GDM1 (cell line): ENCODE results near the gene PTPN20.
"Not testable (repeated sequence)": the region's sequence is repeated elsewhere in the genome, so short reads cannot be mapped to it uniquely, and the experiment has no call there.

Experiments used
- DNase-seq: peaks from one replicate; lab custom pipeline; 2025; lab: John Stamatoyannopoulos, UW

The PTPN20 gene

DNA sequence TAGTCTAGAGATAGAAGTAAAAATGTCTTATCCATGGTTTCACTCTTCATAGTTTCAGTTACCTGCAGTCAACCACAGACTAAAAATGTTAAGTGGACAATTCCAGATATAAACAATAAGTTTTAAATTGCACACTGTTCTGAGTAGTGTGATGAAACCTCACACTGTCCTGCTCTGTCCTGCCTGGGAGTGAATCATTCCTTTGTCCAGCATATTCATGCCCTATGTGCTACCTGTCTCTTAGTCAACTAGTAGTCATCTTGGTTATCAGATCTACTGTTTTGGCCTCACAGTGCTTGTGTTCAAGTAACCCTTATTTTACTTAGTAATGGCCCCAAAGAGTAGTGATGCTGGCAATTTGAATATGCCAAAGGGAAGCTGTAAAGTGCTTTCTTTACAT, 49.5 kb downstream of the PTPN20 start:
- DNase-seq, result not testable (repeated sequence)

DNA sequence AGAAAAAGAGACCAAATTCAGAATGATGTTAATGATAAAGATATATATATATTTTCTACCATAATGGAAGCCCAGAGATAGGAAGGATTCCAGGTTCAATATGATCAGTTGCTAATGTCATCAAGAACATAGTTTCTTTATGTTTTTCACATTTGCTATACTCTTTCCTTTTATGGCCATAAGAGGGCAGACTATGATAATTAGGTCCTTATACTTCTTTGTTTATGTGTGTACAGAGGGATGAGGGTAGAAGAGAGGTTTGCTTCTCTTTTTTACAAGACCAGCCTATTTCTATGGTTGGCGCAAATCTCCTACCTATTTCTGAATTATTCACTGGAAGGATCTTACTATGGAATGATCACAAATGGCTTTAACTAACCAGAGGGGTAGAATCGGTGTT, 52.1 kb downstream of the PTPN20 start:
- not testable (repeated sequence) for DNase-seq

DNA sequence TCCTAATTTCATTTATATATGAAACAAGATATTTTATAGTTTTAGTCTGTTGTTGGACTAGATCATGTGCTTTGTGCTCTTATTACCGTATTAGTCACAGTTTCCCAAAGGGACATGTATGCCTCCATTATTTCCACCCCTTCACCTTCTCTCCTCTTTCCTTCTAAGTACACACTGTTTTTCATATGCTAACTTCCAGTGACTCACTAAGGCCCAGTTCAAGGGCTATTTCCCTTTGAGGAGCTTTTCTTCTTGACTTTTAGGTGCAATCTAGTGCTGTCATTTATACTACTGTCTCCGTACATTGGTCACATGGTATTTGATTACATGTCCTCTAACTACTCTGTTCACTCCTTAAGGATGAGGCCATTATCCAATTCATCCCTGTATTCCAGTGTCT, 55.8 kb downstream of the PTPN20 start:
- DNase-seq, result not testable (repeated sequence)

DNA sequence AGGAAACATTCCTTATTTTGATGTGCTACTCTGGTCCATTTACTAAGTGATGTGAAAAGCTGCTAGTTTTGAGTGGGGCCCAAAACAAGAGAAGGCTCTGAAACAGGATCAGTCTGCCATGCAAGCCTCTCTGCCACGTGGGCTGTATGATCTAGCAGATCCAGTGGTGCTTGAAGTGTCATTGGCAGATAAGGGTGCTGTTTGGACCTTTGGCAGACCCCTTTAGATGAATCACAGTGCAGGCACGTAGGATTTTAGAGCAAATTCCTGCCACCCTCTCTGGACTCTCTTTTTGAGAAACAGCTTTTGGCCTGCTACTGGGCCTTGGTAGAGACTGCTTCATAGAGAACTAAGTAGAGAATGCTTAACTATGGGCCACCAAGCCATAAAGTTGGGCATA, 69.0 kb downstream of the PTPN20 start:
- not testable (repeated sequence) for DNase-seq

DNA sequence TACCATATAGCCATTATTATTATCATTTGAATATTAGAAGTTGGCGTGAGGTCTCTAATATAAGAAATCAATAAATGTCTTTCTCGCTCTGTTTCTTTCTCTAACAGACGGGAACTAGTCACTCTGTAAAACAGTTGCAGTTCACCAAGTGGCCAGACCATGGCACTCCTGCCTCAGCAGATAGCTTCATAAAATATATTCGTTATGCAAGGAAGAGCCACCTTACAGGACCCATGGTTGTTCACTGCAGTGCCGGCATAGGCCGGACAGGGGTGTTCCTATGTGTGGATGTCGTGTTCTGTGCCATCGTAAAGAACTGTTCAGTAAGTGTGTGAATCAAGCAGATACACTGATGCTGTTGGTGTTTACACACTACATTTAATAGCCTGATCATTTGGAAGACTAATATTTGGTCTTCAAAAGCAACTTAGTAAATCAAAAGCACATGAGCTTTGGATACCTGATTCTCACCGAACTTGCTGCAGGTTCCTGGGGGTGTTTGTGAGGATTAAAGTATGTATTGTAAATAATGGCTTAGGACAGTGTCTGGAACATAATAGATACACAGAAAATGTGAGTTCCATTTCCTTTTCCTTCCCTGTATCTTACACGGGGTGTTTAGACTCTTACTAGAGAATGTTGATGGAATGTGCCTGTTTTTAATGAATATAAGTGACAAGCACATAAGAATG, 76.2 kb downstream of the PTPN20 start:
- DNase-seq, result not testable (repeated sequence)

DNA sequence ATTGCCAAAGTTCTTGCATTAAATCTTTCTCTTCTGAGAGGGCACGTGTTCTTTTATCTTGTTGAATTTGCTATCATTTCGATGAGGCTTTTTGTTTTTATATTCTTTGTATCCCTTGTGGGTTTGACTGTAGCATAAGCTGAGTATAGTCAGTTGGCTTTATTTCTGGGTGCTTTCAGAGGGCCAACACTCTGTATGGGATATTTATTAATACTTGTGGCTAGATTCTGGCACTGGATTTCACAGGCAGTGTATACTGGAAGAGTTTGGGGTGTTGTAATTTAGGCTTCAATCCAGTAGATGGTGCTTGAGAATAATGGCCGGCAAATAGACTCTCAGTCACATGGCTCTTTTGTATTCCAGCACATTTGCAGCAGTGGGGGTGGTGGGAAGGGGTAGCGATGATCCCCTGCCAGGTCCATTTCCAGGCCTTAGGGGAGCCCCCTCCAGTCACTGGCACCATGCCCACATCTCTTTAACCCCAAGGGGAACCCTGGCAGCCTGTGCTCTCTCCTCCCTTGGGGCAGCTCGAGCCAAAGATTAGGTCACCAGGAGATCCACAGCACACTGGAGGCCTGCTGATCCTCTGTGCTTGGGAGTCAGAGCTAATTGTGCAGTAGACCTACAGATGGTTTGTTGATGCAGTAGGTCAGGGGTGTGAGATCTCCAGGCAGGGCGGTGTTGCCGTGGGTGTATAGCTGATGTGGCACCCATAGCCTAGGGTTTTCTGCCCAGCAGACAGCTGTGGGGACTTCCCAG, 81.8 kb downstream of the PTPN20 start:
- no peak for DNase-seq

DNA sequence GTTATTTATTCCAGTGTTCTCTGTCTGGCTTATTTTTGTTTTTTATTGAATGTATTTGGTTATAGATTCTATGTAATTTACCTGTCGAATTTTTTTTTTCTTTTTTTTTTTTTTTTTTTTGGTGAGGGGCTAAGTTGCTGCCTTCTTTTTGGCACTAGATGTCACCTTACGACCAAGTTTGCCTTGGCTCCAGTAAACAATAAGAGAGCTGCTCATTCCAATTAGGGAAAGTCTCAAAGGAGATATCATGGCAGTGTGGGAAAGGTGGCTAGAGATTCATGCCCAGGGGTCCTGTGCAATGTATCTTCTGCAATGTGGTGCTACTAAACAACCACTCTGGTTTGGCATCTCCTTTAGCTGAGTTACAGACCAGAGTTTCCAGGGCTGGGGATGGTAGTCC, 84.0 kb downstream of the PTPN20 start:
- DNase-seq, result no peak

DNA sequence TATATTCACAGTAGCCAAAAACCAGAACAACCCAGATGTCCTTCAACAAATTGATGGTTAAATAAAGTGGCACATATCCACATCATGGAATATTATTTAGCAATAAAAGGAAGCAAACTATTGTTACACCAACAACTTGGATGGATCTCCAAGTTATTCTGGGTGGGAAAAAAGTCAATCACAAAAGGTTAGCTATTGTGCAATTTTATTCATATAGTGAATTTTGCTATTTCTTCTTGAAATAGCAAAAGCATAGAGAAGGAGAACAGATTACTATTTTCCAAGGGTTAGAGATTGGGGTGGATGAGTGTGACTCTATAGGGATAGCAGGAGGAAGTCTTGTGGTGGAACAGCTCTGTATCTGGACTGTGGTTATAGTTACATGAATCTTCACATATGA, 87.0 kb downstream of the PTPN20 start:
- no peak for DNase-seq

DNA sequence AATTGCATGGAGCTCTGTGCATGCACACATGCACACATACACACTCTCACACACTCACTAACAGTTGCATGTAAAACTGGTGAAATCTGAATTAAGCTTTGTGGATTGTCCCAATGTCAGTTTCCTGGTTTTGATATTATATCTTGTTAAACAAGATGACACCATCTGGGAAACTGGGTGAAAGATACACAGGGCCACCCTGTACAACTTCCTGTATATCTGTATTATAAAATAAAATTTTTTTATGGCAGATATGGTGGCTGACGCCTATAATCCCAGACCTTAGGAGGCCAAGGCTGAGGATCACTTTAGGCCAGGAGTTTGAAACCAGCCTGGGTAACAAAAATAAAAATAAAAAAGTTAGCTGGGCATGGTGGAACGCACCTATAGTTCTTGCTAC, 87.4 kb downstream of the PTPN20 start:
- no peak for DNase-seq

DNA sequence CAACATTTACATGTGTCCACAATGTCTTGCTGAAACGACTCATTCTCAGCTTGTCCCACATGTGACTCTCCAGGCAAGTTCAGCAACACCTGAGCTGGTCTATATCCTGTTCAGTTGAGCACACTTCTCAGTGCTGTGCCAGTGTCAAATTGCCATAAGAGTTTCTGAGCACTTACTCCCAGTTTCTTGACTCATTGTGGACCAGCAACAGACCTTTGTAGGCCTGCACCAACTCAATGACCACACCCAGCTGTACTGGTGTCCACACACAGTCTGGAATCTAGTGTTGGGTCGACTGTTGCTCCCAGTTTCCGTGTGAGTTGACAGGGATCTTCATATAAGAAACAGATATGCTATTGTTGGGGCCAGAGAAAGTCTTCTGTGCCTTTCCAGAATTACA, 88.0 kb downstream of the PTPN20 start:
- no peak for DNase-seq

DNA sequence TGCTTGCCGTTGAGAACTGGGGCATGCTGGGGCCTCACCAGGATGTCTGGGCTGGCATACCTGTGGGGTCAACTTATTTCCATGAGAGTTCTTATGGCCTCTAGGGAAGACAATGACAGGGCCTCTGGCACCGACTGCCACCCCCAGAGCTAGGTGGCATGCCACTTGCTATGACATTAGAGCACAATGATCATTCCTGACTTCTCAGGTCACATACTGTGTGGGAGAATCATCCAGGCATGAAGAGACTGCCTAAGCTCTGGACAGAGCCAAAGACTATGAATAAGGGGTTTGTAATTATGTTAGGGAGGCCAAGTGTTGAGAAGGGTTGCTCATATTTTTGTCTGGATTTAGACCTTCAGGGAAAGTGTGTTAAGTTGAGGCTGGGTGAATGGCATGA, 97.5 kb downstream of the PTPN20 start:
- no peak for DNase-seq

DNA sequence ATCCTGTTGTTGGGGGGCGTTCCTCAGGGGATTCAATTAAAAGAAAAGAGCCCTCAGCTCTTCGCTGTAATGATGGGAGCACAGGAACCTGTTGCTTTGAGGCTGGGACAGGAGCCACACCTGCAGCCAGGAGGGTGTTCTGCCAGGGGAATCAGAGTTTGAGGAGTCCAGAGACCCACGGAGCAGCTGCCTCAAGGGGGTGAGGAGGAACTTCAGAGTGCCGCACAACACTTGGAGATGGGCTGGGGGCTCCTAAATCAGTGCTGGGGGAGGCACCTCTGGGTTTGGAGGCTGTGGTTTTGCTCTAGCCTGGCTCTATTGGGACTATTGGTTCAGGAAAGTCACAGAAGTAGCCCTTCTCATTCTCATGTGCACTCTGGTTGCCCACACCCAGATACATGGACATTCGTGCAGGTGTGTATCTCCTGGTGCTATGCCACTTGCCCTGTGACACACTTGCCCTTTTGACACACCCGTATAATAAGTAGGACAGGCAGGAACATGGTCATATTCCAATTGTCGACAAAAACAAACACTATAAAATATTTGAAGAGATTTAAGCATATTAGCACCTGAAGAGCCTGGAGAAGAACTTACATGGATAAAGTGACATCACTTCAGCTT, 98.1 kb downstream of the PTPN20 start:
- DNase-seq, result no peak

DNA sequence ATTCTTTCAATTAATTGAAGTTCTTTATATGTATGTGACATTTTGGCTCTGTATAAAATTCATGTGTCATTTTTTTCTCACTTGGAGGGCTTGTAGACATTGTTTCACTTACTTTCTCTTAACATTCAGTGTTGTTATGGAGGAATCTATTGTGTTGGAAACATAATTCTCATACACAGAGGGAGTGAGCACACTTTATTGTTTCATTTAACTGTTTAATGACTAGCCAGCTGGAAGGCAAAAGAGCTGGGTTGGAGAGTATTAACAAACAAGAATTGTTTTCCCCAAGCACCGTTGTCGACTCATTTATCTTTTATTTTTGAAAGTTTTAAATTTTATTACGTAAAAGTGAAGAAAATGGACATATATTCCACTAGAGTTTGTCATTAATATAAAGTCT, 98.8 kb downstream of the PTPN20 start:
- DNase-seq, result no peak

DNA sequence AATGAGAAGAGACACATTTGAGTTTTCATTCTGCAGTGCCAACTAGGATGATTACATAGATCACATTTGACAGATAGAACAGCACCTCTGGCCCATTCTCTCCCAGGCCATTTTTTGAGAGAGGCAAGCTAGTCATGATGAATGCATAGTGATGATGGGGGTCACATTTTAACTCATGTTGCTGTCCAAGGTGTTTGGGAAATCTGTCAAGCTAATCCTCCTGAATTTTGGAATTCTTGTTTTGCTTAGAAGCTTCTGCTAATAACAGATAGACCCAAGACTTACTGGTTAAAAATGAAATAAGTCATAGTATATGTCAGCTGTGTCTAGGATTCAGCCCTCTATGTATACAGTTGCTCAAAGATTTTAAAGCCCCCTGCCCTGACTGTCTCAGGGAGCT, 101.0 kb downstream of the PTPN20 start:
- DNase-seq, result no peak

DNA sequence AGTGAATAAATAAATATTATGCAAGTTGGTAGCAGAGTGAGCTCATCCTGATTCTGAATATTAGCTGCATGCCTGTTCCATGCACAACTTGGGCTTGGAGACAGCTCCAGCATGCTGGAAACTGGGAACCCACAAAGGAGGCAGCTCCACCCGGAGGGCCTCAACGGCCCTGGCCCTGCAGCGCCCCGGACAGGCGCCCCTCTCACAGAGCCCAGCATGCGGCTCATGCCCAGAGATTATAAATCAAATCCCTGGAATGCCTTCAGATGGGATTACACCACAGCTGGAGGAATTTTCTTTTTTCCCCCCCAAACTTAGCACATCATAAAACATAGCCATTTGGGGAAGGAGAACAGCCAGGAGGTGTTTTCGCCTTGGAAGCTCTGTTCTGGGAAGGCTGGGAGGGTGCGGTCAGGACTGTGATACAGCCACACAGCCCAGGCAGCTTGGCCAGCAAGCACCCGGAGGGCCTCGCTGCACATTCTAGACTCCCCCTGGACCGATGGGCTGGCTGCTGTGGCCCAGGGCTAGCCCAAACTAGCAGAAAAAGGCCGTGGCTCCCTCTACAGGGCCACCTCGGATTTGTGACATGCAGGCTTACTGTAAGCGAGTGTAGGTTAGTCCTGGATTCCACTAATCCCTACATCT, 102.4 kb downstream of the PTPN20 start:
- DNase-seq, result no peak

DNA sequence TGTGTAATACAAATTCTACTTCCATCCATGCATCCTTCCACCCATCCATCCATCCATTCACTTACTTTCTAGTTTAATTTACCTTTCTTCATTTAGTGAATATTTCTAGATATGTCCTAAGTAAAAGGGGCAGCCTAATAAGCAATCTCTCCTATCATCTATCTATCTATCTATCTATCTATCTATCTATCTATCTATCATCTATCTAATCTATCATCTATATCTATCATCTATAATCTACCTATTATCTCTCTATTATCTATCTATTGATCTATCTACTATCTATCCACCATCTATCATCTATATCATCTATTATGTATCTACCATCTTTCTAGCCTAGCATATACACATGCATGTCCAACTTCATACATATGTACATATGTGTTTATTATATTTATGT, 104.2 kb downstream of the PTPN20 start:
- DNase-seq, result no peak

DNA sequence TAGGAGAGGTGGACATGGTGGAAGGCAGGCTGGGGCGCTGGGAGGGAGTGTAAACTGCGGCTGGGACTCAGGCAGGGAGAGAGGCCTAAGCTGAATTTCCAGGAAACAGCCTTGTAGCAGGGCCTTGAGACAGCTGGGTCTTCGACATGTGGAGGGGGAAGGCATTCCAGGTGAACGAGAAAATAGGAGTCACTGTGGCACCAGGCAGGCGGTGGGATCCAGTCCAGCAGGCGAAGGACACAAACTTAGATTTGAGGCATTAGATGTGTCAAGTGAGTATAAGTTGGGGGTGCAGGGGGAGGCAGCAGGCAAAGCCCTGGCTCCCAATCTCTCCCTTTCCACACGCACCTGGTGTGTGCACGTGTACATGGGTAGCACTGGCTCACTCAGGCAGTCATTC, 105.3 kb downstream of the PTPN20 start:
- no peak for DNase-seq

DNA sequence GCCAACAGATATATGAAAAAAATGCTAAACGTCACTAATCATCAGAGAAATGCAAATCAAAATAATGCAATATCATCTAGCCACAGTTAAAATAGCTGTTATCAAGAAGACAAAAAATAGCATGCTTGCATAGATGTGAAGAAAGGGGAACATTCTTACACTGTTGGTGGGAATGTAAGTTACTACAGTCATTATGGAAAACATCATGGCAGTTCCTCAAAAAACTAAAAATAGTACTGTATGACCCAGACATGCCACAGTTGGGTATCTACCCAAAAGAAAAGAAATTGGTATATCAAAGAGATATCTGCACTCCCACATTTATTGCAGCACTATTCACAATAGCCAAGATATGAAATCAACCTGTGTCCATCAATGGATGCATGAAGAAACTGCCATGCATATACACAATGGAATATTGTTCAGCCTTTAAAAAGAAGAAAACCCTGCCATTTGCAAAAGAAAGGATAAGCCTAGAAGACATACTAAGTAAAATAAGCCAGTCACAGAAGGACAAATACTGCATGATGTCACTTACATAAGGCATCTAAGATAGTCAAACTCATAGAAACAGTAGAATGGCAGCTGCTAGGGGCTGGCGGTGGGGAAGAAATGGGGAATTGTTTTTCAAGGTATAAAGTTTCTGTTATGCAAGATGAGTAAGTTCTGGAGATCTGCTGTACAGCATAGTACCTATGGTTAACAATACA, 107.0 kb downstream of the PTPN20 start:
- DNase-seq, result no peak

DNA sequence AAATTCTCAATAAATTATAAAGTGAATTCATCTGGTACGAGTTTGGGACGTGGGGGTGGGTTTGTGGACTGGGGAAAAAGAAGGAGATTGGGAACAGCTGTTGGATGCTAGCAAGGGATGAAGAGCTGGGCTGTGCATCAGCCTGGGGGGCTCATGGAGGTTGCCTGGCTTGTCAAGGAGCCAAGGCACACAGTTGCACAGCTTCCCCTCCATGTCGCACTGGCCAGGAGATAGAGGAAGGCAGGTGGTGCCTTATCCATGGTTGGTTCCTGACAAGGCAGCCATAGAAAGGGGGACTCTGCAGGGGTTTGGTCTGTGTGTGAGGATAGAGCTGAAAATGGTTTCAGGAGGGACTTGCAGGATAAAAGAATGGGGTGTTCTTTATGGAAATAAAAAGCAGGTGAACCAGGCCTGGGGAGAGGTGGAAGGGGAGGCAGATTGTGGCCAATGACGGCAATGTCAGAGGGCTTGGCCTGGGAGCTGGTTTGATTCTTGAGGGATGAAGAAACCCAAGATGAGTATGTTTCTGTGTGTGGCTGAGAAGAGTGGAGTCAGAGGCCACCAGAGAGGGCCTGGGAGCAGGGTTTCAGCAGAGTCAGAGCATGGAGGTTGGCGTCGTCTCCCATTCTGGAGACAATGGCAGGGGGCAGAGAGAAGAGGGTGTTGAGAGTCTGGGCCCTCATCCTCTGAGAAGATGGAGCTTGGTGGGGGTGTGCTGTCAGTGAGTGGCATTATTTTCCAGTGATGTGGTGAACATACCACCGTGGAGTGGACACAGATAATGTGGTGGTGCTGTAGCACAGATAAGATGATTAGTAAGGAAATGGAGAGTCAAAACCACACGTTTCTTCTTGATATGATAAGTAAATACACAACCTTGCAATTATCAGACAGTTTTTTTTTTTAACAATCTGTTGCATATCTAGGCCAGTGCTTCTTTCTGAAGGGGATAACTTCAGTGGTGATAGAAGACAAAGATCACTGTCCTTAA, 108.2 kb downstream of the PTPN20 start:
- no peak for DNase-seq

DNA sequence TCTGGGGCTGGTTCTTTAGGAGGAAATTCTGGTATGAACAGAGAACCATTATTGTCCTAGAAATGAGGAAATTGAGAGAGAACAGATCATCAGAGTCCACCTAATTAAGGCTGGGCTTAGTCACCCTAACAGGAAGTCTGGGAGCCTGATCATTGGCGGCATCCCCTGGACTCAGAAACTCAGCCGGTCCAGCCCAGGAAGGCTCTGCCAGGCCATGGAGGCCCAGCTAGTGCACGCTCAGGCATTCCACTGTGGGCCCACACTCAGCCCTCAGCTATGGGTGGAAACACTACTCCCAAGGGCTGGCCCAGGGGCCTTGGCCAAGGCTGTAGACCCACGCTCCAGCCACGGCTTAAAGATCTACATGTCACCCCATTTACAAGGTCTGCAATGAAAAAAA, 109.2 kb downstream of the PTPN20 start:
- DNase-seq, result no peak

DNA sequence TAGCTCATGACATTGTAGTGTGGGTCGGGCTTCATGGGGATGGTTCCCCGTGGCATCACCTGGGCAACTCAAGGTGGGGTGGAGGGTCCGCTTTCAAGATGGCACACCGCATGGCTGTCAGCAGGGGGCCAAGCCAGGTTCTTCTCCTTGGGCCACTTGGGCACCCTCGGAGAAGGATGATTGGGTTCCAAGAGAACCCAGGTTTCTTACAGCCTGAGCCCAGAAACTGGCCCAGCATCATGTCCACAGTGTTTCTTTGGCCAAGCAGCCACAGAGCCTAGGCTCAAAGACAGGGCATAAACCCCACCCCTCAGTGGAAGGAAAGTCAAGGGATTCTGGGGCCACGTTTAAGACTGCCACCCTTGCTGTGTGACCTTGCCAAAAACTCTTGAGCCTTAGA, 110.6 kb downstream of the PTPN20 start:
- DNase-seq, result no peak
